Jurkat, Clone E6-1 (cell line): ENCODE data around the gene RPAP3.

Experiments
- DNase-seq: peaks from one replicate; pipeline ENCODE4 v3.0.0-alpha.2; 2011; ENCODE audit warnings: low read depth, low spot score
- H3K4me3 ChIP-seq: 2 replicates; pipeline ENCODE4 v1.5.1; 2011; ENCODE audit warnings: mild to moderate bottlenecking, low read length, control low read depth, moderate library complexity

The RPAP3 gene

GRCh38 chr12:47634127-47634526 is 71.7 kb downstream of the RPAP3 start:
- DNase-seq = no peak
- no peak overlapping the region for H3K4me3 ChIP-seq

DNA sequence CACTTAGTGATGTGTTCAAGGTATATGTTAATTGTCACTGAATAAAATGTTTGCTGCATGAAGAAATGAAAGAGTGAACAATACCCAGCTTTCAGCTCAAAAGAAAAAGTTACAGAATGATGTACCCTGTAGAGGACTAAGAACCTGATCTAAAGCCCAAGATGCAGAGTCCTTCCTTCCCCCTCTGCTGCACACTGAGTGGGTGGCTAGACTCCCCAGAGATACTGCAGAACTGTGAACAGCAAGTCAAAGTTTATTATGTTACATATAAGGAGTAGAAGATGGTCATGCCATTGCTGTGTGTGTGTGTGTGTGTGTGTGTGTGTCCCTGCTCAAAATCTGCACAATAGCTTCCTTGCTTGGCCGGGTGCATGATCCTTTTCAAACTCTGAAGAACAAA is 83.9 kb downstream of the RPAP3 start:
- H3K4me3 ChIP-seq = no peak overlapping the region
- DNase-seq = no peak

DNA sequence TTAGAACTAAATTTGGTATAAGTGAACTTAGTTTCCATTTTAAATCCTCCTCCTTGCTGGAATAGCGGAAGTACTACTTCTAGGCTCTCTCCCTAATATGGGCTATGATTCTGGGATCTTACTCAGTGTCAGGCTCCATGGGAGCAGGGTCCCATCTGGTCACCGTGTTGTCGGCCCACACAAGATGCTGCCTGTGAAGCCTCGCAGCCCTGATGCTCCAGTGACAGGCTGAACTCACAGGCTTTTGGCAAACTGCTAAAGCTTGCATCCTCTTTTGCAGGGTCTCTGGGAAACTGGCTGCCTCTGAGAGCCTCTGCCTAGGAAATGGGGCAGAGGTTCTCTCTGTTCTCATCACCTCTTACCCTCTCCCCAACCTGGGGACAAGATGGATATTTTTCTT is 88.4 kb downstream of the RPAP3 start:
- no peak overlapping the region for H3K4me3 ChIP-seq
- no peak for DNase-seq

DNA sequence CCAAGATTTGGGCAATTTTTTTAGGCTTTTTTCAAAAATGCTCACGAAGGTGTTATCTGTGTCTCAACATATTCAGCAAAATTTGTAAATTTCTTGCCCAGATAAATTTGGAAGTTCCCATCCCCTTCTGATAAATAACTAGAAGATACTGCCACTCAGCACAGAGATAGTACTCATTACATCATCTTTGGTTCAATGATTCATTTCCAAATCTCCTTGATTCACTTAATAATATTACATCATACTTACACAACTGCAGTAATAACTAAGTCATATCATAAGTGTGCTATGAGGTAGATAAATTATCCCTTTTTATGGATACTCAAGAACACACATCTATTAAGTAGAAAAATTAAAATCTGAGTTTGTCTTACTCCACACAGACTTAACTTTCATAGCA is 89.4 kb downstream of the RPAP3 start:
- DNase-seq = no peak
- H3K4me3 ChIP-seq = no peak overlapping the region

GRCh38 chr12:47615711-47616110 is 90.1 kb downstream of the RPAP3 start:
- no peak for DNase-seq
- H3K4me3 ChIP-seq = no peak overlapping the region

- DNase-seq = no peak
- no peak overlapping the region for H3K4me3 ChIP-seq
These were observed 91.3 kb downstream of the RPAP3 start for GRCh38 chr12:47614521-47614920.

- DNase-seq = no peak
- no peak overlapping the region for H3K4me3 ChIP-seq
These were observed 92.9 kb downstream of the RPAP3 start for GRCh38 chr12:47612953-47613352.

DNA sequence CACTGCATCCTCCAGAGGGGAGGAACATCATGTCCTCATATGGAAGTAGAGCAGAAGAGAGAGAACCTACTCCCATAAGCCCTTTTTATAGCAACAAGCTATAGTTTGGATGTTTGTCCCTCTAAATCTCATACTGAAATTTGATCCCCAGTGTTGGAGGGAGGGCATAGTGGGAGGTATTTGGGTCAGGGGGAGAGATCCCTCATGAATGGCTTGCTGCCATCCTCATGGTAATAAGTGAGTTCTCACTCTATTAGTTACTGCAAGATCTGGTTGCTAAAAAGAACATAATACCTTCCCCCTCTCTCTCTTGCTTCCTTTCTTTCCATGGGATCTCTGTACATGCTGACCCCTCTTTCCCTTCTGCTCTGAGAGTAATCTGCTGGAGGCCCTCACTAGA is 93.9 kb downstream of the RPAP3 start:
- DNase-seq = no peak
- H3K4me3 ChIP-seq = no peak overlapping the region
